ENCODE results near the gene ARHGDIA.

The ARHGDIA gene

DNA sequence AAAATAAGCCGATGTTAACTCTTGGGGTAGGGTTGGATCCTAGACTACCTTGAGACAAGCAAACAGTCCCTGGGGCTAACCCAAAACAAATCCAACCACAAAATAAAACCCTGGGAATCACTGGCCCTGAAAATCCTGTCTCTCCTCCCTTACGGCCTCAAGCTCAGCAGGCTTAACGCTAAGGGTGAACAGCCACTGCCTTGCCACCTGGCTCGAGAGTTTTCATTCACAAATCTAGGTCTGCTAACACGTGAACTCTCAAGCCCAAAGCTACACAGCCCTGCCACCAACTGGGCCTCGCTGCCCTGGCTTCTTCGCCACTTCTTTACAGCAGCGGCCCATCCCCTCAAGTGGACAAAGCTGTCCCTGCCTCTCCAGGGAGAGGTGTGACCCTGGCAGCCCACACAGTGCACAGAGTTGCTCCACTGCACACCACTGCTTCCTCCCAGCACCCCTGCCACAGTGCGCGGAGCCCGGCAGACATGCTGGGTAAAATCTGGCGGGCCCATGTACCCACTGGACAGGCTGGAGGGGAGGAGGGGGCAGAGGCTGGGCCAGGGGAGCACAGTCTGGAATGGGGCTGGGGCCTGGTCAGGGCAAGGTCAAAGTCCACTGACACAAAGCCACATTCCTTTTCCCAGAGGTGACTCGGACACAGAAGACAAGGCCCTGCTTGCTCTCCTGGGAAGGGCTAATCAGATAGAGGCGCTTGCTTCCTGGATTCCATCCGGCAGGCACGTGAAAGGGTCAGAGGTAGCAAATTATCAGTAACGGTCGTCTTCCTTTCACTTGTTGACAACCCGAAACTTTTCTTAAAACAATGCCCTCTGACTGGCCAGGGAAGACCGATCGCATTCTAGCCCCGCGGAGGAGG lies 39.1 kb upstream of the ARHGDIA start:
- ATAC-seq: no peak
- Mint-ChIP-seq H3K4me3 (peak overlapping the region; percentile 77), H3K27me3 (no peaks in the 10 kb centered on the region), H3K27ac (no peak overlapping the region), H3K4me1 (peaks cover 24% of the 10 kb centered on the region), H3K36me3 (peaks cover 51% of the 10 kb centered on the region), H3K9me3 (no peaks in the 10 kb centered on the region)

DNA sequence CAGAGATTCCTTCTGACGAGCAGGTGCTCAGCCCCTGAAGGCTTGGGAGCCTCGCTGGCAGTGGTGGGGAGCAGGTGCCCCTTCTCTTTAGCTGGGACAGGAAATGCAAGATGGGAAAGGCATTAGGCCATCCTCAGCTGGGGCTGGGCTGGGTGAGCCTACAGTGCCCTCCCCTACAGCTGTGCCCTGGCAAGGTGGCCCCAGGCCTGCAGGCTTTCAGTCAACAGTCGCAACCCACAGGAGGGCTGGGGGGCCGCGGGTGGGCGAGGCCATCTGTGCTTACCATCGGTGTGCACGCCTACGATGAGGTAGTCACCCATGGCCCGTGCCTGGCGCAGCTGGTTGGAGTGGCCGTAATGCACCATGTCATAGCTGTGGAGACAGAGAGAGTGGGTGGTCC lies 38.1 kb upstream of the ARHGDIA start:
- Mint-ChIP-seq H3K36me3 (peaks cover 49% of the 10 kb centered on the region), H3K9me3 (no peaks in the 10 kb centered on the region), H3K27ac (no peak overlapping the region), H3K4me1 (peaks cover 21% of the 10 kb centered on the region), H3K27me3 (no peaks in the 10 kb centered on the region), H3K4me3 (no peak overlapping the region)
- ATAC-seq: no peak

DNA sequence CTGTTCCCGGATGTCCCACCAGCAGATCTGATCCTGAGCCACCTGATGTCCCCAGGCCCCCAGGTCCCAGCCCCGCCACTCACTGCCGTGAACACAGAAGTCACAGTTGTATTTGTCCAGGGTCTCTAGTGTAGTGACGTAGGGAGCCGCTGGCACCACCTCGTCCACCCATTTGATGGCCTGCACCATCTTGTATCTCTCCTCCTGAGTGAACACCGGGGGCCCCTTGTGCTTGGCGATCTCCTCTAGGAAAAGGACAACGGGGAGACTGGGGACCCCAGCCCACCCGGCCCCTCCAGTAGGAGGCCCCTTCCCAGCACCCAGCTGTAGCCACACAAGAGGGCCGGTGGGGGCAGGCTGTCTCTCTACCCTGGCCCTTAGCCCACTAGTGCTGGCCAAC lies 37.7 kb upstream of the ARHGDIA start:
- peaks cover 50% of the 10 kb centered on the region for H3K36me3 Mint-ChIP-seq
- peaks cover 21% of the 10 kb centered on the region for H3K4me1 Mint-ChIP-seq
- H3K27me3 Mint-ChIP-seq: no peaks in the 10 kb centered on the region
- H3K9me3 Mint-ChIP-seq: no peaks in the 10 kb centered on the region
- no peak overlapping the region for H3K27ac Mint-ChIP-seq
- H3K4me3 Mint-ChIP-seq: no peak overlapping the region
- ATAC-seq: no peak

DNA sequence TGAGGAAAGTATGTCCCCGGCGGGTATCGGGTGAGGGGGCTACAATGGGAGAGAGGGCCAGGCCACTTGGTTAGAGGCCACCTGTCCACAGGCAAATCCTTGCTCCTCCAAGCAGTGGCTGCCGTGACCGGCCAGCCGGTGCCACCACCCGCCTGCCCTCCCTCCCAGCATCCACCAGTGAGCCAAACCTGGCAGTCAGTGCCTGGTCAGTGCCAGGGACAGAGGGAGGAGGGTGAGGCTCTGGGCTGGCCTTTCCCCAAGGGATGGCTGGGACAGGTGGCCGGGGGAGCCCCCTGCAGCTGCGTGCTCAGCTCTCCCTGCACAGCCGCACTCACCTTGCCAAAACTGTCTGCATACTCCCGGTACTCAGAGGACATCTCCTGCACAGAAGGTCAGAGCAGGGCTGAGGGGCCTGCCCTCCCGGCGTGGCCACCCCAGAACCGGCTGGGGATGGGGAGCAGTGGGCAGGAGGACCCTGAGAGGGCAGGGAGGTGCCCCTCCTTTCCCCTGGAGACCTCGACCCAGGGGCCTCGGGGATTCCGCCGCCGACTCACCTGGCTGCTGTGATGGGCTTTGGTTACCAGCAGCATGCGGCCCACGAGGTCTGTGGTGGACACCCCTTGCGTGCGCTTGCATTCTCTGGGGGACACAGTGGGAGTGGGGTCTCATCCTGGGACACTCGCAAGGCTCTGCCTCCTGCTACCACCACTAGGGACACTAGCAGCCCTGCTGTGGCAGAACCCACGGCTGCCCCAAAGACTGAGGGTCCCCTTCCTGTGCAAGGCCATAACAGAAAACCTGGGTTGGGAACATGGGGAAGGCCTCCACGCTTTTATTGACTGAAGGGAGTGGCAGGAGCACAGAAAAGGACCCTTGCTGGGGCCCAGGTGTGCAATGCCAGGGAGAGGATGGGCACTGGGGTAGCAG lies 36.3 kb upstream of the ARHGDIA start:
- Mint-ChIP-seq H3K9me3 (no peaks in the 10 kb centered on the region), H3K36me3 (peaks cover 37% of the 10 kb centered on the region), H3K4me3 (no peak overlapping the region), H3K27me3 (no peaks in the 10 kb centered on the region), H3K4me1 (peaks cover 21% of the 10 kb centered on the region), H3K27ac (no peak overlapping the region)
- ATAC-seq: no peak

DNA sequence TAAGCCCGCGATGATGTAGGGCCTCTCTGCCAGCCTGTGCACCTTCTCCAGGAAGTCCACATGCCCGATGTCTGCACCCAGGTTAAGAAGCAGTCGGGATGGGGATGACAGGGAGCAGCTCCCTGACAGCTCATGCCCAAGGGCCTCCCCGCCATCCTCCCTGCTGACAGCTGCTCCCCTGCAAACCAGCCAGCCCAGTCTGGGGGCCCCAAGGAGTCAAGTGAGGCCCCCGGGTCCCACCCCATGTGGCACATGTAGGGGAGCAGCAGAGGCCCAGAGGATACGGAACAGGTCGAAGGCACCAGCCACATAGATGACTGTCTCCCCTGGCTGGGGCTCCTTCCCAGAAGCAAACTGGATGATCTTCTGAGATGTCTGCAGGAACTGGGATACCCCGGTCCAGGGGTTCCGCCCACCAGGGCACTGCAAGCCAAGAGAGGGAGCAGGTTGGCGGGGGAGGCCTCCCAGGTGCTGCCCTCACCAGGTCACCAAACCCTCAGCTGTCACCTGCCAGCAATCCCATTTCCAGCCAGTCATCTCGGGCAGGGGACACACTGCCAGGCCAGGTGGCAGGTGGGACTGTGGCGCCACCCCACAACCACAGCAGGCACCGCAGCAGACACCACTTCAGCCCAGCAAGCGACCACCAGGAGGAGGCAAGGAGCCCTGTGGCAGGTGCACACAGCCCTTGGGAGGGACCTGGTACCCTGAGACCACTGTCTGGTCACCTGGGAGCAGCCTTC lies 35.5 kb upstream of the ARHGDIA start:
- Mint-ChIP-seq H3K4me1 (peaks cover 17% of the 10 kb centered on the region), H3K27ac (no peak overlapping the region), H3K27me3 (peaks cover under 1% of the 10 kb centered on the region), H3K4me3 (no peak overlapping the region), H3K36me3 (peaks cover 29% of the 10 kb centered on the region), H3K9me3 (no peaks in the 10 kb centered on the region)
- ATAC-seq: no peak

DNA sequence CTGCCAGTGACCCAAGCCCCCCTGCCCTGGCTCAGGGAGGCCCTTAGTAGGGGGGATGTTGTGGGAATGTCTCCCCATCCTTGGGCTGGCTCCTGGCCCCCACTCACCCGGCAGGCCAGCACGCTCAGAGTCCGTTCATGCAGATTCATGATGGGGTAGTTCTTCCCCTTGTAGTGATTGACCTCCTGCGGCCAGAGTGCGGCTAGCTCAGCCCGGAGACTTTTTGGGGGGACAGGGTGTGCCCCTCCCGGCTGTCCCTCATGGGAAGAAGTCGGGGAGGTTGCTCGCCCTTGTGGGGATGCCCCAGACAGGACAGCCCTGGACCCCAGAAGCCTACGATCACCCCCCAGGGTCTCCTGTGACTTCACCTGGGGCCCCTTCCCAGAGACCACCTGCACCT lies 34.9 kb upstream of the ARHGDIA start:
- no peak overlapping the region for H3K27ac Mint-ChIP-seq
- ATAC-seq: no peak
- peaks cover 7% of the 10 kb centered on the region for H3K27me3 Mint-ChIP-seq
- no peak overlapping the region for H3K4me3 Mint-ChIP-seq
- H3K4me1 Mint-ChIP-seq: peaks cover 21% of the 10 kb centered on the region
- peaks cover 30% of the 10 kb centered on the region for H3K36me3 Mint-ChIP-seq
- H3K9me3 Mint-ChIP-seq: no peaks in the 10 kb centered on the region

DNA sequence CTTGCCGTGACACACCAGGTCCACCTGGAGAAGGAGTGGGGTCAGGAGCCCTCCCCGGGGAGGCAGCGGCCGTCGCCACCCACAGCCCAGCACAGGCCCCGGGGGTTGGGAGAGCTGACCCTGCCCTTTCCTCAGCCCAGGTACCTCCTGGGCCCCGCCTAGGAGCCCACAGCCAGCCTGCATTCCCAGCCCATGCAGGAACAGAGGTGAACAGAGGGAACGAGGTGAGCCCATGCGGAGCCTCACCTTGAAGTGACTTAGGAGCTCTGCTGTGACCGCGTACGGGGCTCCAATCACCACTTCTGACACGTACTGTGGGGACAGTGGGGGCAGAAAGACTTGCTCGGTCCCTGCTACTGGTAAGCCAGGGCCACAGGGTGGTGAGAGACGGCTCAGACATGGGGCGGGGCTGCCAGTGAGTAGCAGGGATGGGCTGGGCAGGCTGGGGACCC lies 34.3 kb upstream of the ARHGDIA start:
- H3K4me1 Mint-ChIP-seq: peaks cover 20% of the 10 kb centered on the region
- H3K36me3 Mint-ChIP-seq: peaks cover 36% of the 10 kb centered on the region
- no peak overlapping the region for H3K4me3 Mint-ChIP-seq
- ATAC-seq: no peak
- H3K27ac Mint-ChIP-seq: no peak overlapping the region
- H3K9me3 Mint-ChIP-seq: no peaks in the 10 kb centered on the region
- H3K27me3 Mint-ChIP-seq: peaks cover 12% of the 10 kb centered on the region

DNA sequence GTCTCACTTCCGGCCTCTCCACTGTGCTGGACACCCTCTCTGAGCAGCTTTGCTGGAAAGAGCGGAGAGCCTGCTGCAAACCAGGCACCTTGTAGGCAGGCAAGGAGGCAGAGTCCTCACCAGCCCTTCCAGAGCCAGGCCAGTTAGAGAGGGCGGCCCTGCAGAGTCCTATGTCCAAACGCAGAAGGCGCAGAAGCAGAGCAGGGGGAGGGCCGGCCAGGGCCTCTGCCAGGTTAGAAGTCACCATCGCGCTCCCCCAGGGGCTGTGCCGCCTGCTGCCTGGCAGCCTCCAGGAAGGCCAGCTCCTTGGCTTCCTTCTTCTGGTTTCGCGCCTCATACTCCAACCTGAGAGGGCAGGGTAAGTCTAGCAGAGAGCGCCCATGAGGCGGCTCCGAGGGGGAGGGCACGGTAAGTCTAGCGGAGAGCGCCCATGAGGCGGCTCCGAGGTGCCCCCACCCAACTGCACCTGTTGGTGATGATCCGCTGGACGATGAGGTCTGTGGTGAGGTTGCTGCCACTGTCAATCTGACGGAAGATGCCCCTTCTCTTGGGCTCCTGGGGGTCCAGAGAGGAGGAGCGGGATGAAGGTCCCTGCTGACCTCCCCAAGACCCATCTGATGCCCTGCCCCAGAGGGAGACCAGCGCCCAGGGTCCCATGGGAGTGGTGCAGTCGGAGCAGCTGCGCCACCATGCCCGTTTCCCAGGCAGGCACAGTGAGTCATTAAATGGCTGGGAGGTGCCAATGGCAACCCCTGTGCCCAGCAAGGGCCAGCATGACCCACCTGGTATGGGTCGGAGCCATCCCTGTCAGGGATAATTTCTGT lies 33.7 kb upstream of the ARHGDIA start:
- Mint-ChIP-seq H3K4me3 (no peak overlapping the region), H3K27me3 (peaks cover 14% of the 10 kb centered on the region), H3K27ac (no peak overlapping the region), H3K36me3 (peaks cover 42% of the 10 kb centered on the region), H3K9me3 (no peaks in the 10 kb centered on the region), H3K4me1 (peaks cover 14% of the 10 kb centered on the region)
- ATAC-seq: no peak

DNA sequence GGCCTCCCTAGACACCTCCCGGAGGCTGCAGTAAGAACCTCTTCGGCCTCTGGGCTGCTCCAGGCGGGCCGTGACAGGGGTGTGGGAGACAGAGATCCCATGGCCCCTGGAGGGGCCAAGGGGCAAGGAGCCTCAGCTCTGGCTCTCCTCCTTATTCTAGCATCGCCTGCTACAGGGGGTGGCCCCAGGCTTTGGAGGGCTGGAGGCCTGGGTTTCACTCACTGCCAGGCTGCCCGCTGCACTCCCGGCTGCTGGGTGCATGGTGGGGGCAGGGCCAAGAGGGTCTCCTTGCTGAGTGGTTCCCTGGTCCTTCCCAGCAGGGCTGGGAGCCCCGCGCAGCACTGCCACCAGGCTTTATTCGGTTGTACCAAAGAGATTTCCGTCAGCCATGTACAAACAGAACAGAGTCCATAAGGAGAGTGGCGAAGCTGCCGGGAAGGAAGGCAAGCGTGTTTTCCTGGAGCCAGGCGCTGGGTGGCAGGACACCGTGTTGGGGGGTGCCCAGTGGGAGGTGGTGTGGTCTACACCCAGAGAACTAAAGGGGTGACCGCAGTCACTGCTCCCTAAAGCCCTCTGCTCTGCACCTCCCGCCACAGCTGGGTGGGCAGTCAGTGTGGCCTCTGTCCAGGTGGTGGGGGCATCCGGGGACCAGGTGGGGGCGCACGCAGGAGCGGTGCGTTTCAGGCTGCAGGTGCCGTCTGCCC lies 32.9 kb upstream of the ARHGDIA start:
- Mint-ChIP-seq H3K36me3 (peaks cover 48% of the 10 kb centered on the region), H3K27me3 (peaks cover 14% of the 10 kb centered on the region), H3K4me1 (peaks cover 6% of the 10 kb centered on the region), H3K4me3 (no peak overlapping the region), H3K9me3 (no peaks in the 10 kb centered on the region), H3K27ac (no peak overlapping the region)
- no peak for ATAC-seq

DNA sequence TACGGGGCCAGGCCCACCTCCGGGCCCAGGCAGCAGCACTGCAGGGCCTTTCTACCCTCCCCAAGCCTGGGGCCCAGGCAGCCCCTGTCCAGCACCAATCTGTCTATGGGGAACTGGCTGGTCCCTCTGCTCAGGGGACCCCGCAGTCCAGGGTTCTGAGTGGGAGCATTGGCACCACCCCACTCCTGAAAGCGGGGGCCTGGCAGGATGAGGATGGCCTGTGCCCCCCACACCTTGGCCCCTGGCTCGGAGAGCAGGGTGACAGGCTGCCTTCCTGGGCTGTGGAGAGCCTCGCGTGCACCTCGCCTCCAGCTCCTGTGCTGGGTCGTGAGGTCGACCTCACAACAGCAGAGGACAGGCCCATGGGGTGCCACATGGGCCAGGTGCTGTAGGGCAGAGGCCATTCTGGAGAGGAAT lies 32.3 kb upstream of the ARHGDIA start:
- Mint-ChIP-seq H3K4me3 (no peak overlapping the region), H3K4me1 (peaks cover 6% of the 10 kb centered on the region), H3K9me3 (no peaks in the 10 kb centered on the region), H3K27ac (no peak overlapping the region), H3K27me3 (peaks cover 14% of the 10 kb centered on the region), H3K36me3 (peaks cover 42% of the 10 kb centered on the region)
- no peak for ATAC-seq

DNA sequence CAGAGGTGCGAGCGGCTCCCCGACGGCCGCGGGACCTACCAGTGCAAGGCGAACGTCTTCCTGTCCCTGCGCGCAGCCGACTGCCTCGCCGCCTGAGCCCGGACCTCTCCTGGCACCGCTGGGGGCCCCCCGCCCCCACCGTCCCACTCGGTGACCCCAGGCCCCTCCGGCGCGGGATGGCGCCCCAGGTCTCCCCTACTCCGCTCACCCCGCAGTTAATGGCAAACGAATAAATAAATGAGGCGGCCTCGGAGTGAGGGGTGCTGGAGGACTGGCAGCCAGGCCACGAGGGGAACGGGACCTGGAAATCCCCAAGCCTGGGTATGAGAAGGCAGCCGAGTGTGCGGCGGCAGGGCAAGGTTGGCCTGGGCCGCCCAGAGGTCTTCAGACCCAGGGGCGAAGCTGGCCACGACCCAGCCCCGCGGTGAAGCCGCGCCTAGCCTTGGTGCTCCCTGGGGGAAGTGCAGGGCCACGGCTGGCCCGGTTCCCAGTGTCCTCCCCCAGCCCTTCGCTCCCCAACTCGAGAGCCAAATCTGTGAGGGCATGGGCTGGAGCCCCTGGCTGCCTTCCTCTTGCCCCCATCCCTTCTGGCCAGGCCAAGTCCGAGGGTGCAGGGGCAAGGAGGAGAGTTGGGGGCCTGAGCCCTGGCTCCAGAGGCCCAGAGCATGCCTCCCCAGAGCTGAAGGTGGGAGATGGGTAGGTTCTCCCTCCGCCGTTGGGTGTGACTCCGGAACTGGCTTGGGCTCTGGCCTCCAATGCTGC lies 31.7 kb upstream of the ARHGDIA start:
- peak; percentile 29 for ATAC-seq
- H3K4me3 Mint-ChIP-seq: no peak overlapping the region
- H3K9me3 Mint-ChIP-seq: no peaks in the 10 kb centered on the region
- peaks cover 41% of the 10 kb centered on the region for H3K36me3 Mint-ChIP-seq
- H3K27me3 Mint-ChIP-seq: peaks cover 14% of the 10 kb centered on the region
- H3K4me1 Mint-ChIP-seq: peaks cover 6% of the 10 kb centered on the region
- no peak overlapping the region for H3K27ac Mint-ChIP-seq

DNA sequence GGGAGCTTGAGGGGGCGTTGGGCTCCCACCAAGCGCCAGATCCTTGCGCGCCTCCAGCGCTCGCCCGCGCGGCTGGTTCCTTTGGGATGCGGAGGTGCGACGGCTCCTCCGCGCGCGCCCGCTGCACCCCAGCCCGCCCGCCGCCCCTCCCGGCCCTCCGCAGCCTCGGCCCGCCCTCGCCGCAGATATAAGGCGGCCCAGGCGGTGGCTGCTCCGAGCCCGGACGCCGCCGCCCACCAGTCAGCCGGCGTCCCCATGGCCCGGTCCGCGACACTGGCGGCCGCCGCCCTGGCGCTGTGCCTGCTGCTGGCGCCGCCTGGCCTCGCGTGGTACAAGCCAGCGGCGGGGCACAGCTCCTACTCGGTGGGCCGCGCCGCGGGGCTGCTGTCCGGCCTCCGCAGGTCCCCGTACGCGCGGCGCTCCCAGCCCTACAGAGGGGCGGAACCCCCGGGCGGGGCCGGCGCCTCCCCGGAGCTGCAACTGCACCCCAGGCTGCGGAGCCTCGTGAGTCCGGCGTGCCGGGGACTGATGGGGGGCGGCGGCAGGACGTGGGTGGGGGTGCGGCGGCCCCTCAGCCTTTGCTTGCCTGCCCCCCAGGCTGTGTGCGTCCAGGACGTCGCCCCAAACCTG lies 31.0 kb upstream of the ARHGDIA start, which contains the start of gene NPB:
NPB (plus strand) TSS at position 216 of the 630 bp plus-strand sequence; CDS start at position 256, 40 bp downstream.
- Mint-ChIP-seq H3K36me3 (peaks cover 42% of the 10 kb centered on the region), H3K27ac (no peak within 1 kb of the TSS), H3K27me3 (peaks cover 14% of the 10 kb centered on the region), H3K9me3 (no peaks in the 10 kb centered on the region), H3K4me3 (no peak within 1 kb of the TSS), H3K4me1 (peaks cover 6% of the 10 kb centered on the region)
- ATAC-seq: peak; percentile 51

All from stimulated activated memory B cell treated with anti-CD40 and anti-IgM and Interleukin-4, amounts not matched to agents 10 μg/mL and 1 μg/mL and 100 μg/mL, for 72 hours (primary cell).